Measurements from ENCODE around the gene CRACDL.
A peak's percentile ranks its signal among the peaks of the same experiment; 100 is the strongest.
"Not testable (repeated sequence)": the region's sequence is repeated elsewhere in the genome, so short reads cannot be mapped to it uniquely, and the experiment has no call there.

The CRACDL gene

GRCh38 chr2:98769114-98769476 lies 166.9 kb downstream of the CRACDL start:
- peaks cover 52 to 73% of the 10 kb centered on the region in 2 donors for H3K27me3 Mint-ChIP-seq
- H3K36me3 Mint-ChIP-seq = peaks cover 0 to 4% of the 10 kb centered on the region in 2 donors
- ATAC-seq (replicated peaks) (no peak), DNase-seq (no peak)
- H3K27ac Mint-ChIP-seq = no peak overlapping the region
- peaks cover 34 to 41% of the 10 kb centered on the region in 2 donors for H3K4me1 Mint-ChIP-seq
- H3K4me3 Mint-ChIP-seq = no peak overlapping the region
- H3K9me3 Mint-ChIP-seq = peaks cover 0 to 1% of the 10 kb centered on the region in 2 donors

GRCh38 chr2:98768384-98769113 lies 167.5 kb downstream of the CRACDL start:
- ATAC-seq (replicated peaks) (no peak), DNase-seq (no peak)
- no peak overlapping the region for H3K27ac Mint-ChIP-seq
- peaks cover 0 to 4% of the 10 kb centered on the region in 2 donors for H3K36me3 Mint-ChIP-seq
- H3K9me3 Mint-ChIP-seq = peaks cover 0 to 1% of the 10 kb centered on the region in 2 donors
- H3K4me1 Mint-ChIP-seq = peaks cover 37 to 47% of the 10 kb centered on the region in 2 donors
- no peak overlapping the region for H3K4me3 Mint-ChIP-seq
- H3K27me3 Mint-ChIP-seq = peaks cover 52 to 71% of the 10 kb centered on the region in 2 donors

- H3K4me3 Mint-ChIP-seq = no peak overlapping the region
- no peaks in the 10 kb centered on the region for H3K36me3 Mint-ChIP-seq
- peaks cover 22 to 35% of the 10 kb centered on the region in 2 donors for H3K27me3 Mint-ChIP-seq
- ATAC-seq (replicated peaks) (no peak), DNase-seq (no peak)
- no peaks in the 10 kb centered on the region for H3K9me3 Mint-ChIP-seq
- no peak overlapping the region for H3K27ac Mint-ChIP-seq
- peaks cover 37 to 68% of the 10 kb centered on the region in 2 donors for H3K4me1 Mint-ChIP-seq
Observed at GRCh38 chr2:98764499-98764898, 171.5 kb downstream of the CRACDL start.

- peaks cover 14 to 26% of the 10 kb centered on the region in 2 donors for H3K27me3 Mint-ChIP-seq
- H3K4me3 Mint-ChIP-seq = no peak overlapping the region
- H3K9me3 Mint-ChIP-seq = no peaks in the 10 kb centered on the region
- no peak overlapping the region for H3K27ac Mint-ChIP-seq
- ATAC-seq (replicated peaks) (no peak), DNase-seq (no peak)
- no peaks in the 10 kb centered on the region for H3K36me3 Mint-ChIP-seq
- peaks cover 36 to 79% of the 10 kb centered on the region in 2 donors for H3K4me1 Mint-ChIP-seq
Observed at GRCh38 chr2:98763209-98763951, 172.6 kb downstream of the CRACDL start.

GRCh38 chr2:98761909-98762308 lies 174.1 kb downstream of the CRACDL start:
- H3K27ac Mint-ChIP-seq = no peak overlapping the region
- ATAC-seq (replicated peaks) = no peak
- peaks cover 0 to 4% of the 10 kb centered on the region in 2 donors for H3K36me3 Mint-ChIP-seq
- H3K27me3 Mint-ChIP-seq = peaks cover 10 to 12% of the 10 kb centered on the region in 2 donors
- peaks cover 0 to 4% of the 10 kb centered on the region in 2 donors for H3K9me3 Mint-ChIP-seq
- H3K4me3 Mint-ChIP-seq = no peak overlapping the region
- no peak for DNase-seq
- peaks cover 45 to 93% of the 10 kb centered on the region in 2 donors for H3K4me1 Mint-ChIP-seq

- no peak for DNase-seq
- ATAC-seq (replicated peaks) = no peak
- H3K9me3 Mint-ChIP-seq = peaks cover 0 to 4% of the 10 kb centered on the region in 2 donors
Observed at GRCh38 chr2:98761267-98761781, 174.7 kb downstream of the CRACDL start.

GRCh38 chr2:98759827-98760625 lies 176.0 kb downstream of the CRACDL start:
- DNase-seq (no peak), ATAC-seq (replicated peaks) (peak; percentile 65 to 67)
- H3K9me3 Mint-ChIP-seq = peaks cover 0 to 4% of the 10 kb centered on the region in 2 donors
- H3K36me3 Mint-ChIP-seq = peaks cover 0 to 4% of the 10 kb centered on the region in 2 donors
- no peak overlapping the region for H3K27ac Mint-ChIP-seq
- H3K27me3 Mint-ChIP-seq = no peaks in the 10 kb centered on the region
- no peak overlapping the region for H3K4me3 Mint-ChIP-seq
- peaks cover 37 to 79% of the 10 kb centered on the region in 2 donors for H3K4me1 Mint-ChIP-seq

More at GRCh38 chr2:98761267-98761781, 174.7 kb downstream of the CRACDL start:
- Mint-ChIP-seq H3K36me3 (peaks cover 0 to 4% of the 10 kb centered on the region in 2 donors), H3K4me3 (no peak overlapping the region), H3K4me1 (peaks cover 43 to 88% of the 10 kb centered on the region in 2 donors), H3K27me3 (peaks cover 6 to 7% of the 10 kb centered on the region in 2 donors), H3K27ac (no peak overlapping the region)

- peak; percentile 21 to 28 for ATAC-seq (replicated peaks)
- no peak overlapping the region for H3K4me3 Mint-ChIP-seq
- H3K36me3 Mint-ChIP-seq = peaks cover 0 to 4% of the 10 kb centered on the region in 2 donors
- peaks cover 0 to 4% of the 10 kb centered on the region in 2 donors for H3K9me3 Mint-ChIP-seq
- DNase-seq = no peak
- H3K4me1 Mint-ChIP-seq = peaks cover 34 to 72% of the 10 kb centered on the region in 2 donors
- H3K27me3 Mint-ChIP-seq = no peaks in the 10 kb centered on the region
- peak overlapping the region; percentile 37 for H3K27ac Mint-ChIP-seq
Observed at GRCh38 chr2:98759338-98759737, 176.7 kb downstream of the CRACDL start.

- Mint-ChIP-seq H3K27me3 (peaks cover 0 to 7% of the 10 kb centered on the region in 2 donors), H3K36me3 (peaks cover 0 to 4% of the 10 kb centered on the region in 2 donors), H3K4me3 (peak overlapping the region; percentile 76 to 80), H3K9me3 (peaks cover 0 to 4% of the 10 kb centered on the region in 2 donors), H3K4me1 (peaks cover 32 to 58% of the 10 kb centered on the region in 2 donors), H3K27ac (peak overlapping the region; percentile 91)
- ATAC-seq (replicated peaks) (peak; percentile 97), DNase-seq (peak; percentile 64)
Observed at GRCh38 chr2:98757904-98758421, 178.1 kb downstream of the CRACDL start.

GRCh38 chr2:98753801-98754200 lies 182.2 kb downstream of the CRACDL start:
- H3K4me1 Mint-ChIP-seq = peaks cover 16 to 26% of the 10 kb centered on the region in 2 donors
- peaks cover 0 to 4% of the 10 kb centered on the region in 2 donors for H3K9me3 Mint-ChIP-seq
- no peak overlapping the region for H3K27ac Mint-ChIP-seq
- H3K27me3 Mint-ChIP-seq = peaks cover 19 to 21% of the 10 kb centered on the region in 2 donors
- DNase-seq (no peak), ATAC-seq (replicated peaks) (no peak)
- no peak overlapping the region for H3K4me3 Mint-ChIP-seq
- H3K36me3 Mint-ChIP-seq = peaks cover 0 to 4% of the 10 kb centered on the region in 2 donors

GRCh38 chr2:98752711-98753110 lies 183.3 kb downstream of the CRACDL start:
- H3K9me3 Mint-ChIP-seq; H3K36me3 Mint-ChIP-seq; H3K4me3 Mint-ChIP-seq; DNase-seq; H3K27ac Mint-ChIP-seq; ATAC-seq (replicated peaks): not testable (repeated sequence)
- H3K4me1 Mint-ChIP-seq = peaks cover 14 to 19% of the 10 kb centered on the region in 2 donors
- peaks cover 19 to 21% of the 10 kb centered on the region in 2 donors for H3K27me3 Mint-ChIP-seq

GRCh38 chr2:98751748-98752147 lies 184.3 kb downstream of the CRACDL start:
- Mint-ChIP-seq H3K27me3 (peaks cover 19 to 21% of the 10 kb centered on the region in 2 donors), H3K4me3 (no peak overlapping the region), H3K9me3 (no peaks in the 10 kb centered on the region), H3K27ac (peak overlapping the region; percentile 38), H3K36me3 (no peaks in the 10 kb centered on the region), H3K4me1 (peaks cover 10 to 11% of the 10 kb centered on the region in 2 donors)
- ATAC-seq (replicated peaks) (no peak), DNase-seq (no peak)

- H3K27ac Mint-ChIP-seq = no peak overlapping the region
- no peak for DNase-seq
- H3K4me3 Mint-ChIP-seq = no peak overlapping the region
- H3K27me3 Mint-ChIP-seq = peaks cover 19 to 21% of the 10 kb centered on the region in 2 donors
- H3K9me3 Mint-ChIP-seq = no peaks in the 10 kb centered on the region
- H3K4me1 Mint-ChIP-seq = peaks cover 10 to 11% of the 10 kb centered on the region in 2 donors
- H3K36me3 Mint-ChIP-seq = no peaks in the 10 kb centered on the region
- ATAC-seq (replicated peaks) = no peak
Observed at GRCh38 chr2:98750593-98751282, 185.3 kb downstream of the CRACDL start.
